Measurements from ENCODE around the gene ATG13.

DNA sequence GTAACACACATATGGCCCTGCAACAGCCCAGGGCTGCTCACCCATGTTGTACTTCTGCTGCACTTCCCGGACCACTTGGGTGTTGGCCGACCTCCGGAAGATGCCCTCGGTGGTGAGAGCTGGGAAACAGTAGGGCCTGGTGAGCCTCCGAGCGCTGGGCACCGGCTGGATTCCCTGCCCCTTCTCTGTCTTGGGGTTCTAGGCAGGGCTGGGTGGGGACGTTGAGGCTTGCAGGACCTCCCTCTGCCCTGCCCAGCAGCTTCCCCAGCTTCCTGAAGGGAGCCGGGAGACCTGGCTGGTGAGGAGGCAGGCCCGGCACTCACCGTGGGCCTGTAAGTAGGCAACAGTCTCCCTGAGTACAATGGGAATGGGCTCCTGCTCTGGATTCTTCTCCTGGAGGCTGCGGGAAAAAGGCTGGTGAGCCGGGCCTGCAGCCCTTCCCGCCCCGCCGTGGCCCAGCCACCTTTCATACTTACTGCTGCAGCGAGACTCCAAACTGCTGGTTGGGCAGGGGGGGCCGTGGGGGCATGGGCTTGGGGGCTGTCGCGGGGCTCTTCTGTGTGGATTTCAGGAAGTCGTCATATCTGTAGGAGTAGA is 62.9 kb downstream of the ATG13 start:
- no peak for TF ChIP-seq POLR2A (IDR thresholded peaks at IDR 0.05)
- TF ChIP-seq, protein P1, sequence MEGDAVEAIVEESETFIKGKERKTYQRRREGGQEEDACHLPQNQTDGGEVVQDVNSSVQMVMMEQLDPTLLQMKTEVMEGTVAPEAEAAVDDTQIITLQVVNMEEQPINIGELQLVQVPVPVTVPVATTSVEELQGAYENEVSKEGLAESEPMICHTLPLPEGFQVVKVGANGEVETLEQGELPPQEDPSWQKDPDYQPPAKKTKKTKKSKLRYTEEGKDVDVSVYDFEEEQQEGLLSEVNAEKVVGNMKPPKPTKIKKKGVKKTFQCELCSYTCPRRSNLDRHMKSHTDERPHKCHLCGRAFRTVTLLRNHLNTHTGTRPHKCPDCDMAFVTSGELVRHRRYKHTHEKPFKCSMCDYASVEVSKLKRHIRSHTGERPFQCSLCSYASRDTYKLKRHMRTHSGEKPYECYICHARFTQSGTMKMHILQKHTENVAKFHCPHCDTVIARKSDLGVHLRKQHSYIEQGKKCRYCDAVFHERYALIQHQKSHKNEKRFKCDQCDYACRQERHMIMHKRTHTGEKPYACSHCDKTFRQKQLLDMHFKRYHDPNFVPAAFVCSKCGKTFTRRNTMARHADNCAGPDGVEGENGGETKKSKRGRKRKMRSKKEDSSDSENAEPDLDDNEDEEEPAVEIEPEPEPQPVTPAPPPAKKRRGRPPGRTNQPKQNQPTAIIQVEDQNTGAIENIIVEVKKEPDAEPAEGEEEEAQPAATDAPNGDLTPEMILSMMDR (IDR thresholded peaks at IDR 0.05) = no peak
- no peak for TF ChIP-seq POLR2AphosphoS5 (IDR thresholded peaks at IDR 0.05)
